ENCODE measurements around the gene VSX1. TPM values are rescaled to one million over a fixed set of nuclear protein-coding genes. Genes with fewer than 3 reads are reported as not detected.

The VSX1 gene
- total and polyA plus RNA-seq, 11 donors = 0.19 to 0.96 (median 0.49) TPM; not detected in 5

GRCh38 chr20:25127761-25128537, 46.0 kb upstream of the VSX1 start:
- Histone ChIP-seq H3K36me3 (no peaks in the 10 kb centered on the region), H3K9me3 (peaks cover 0 to 6% (median 0%) of the 10 kb centered on the region in 12 donors), H3K4me1 (no peaks in the 10 kb centered on the region), H3K4me3 (no peak overlapping the region), H3K27me3 (no peaks in the 10 kb centered on the region), H3K27ac (no peak overlapping the region)
- intact Hi-C loops (cut with DNase I) = no loop called here
- DNase-seq (no peak), ATAC-seq (no peak)
- 74 to 92% (median 89%) methylated on average over 4 of the region's 4 CpGs for WGBS, 4 donors
- no peak for TF ChIP-seq CTCF (IDR thresholded peaks at IDR 0.05)
- no peak for TF ChIP-seq POLR2A (IDR thresholded peaks at IDR 0.05)

- no peaks in the 10 kb centered on the region for H3K36me3 ChIP-seq
- DNase-seq (no peak), ATAC-seq (no peak)
- intact Hi-C loops (cut with DNase I) = no loop called here
- peaks cover 0 to 6% (median 0%) of the 10 kb centered on the region in 12 donors for H3K9me3 ChIP-seq
- H3K27me3 ChIP-seq = no peaks in the 10 kb centered on the region
- H3K4me1 ChIP-seq = no peaks in the 10 kb centered on the region
- no peak overlapping the region for H3K27ac ChIP-seq
- TF ChIP-seq CTCF (IDR thresholded peaks at IDR 0.05) (no peak), POLR2A (IDR thresholded peaks at IDR 0.05) (no peak)
- no peak overlapping the region for H3K4me3 ChIP-seq
- 82 to 92% (median 85%) methylated on average over 4 of the region's 4 CpGs for WGBS, 4 donors
Measured at GRCh38 chr20:25126204-25127029, 44.5 kb upstream of the VSX1 start.

- Histone ChIP-seq H3K36me3 (no peaks in the 10 kb centered on the region), H3K4me1 (no peaks in the 10 kb centered on the region), H3K9me3 (peaks cover 0 to 6% (median 0%) of the 10 kb centered on the region in 12 donors), H3K27ac (no peak overlapping the region), H3K27me3 (peaks cover 0 to under 1% (median 0%) of the 10 kb centered on the region in 9 donors), H3K4me3 (no peak overlapping the region)
- no peak for ATAC-seq
- intact Hi-C loops (cut with DNase I) = no loop called here
- DNase-seq = no peak
- TF ChIP-seq POLR2A (IDR thresholded peaks at IDR 0.05) = no peak
- no peak for TF ChIP-seq CTCF (IDR thresholded peaks at IDR 0.05)
- WGBS, 4 donors = 78 to 92% (median 85%) methylated on average over 2 to 3 of the region's 3 CpGs
Measured at GRCh38 chr20:25125636-25126035, 43.7 kb upstream of the VSX1 start.

GRCh38 chr20:25120920-25121319, 39.0 kb upstream of the VSX1 start:
- H3K27ac ChIP-seq = no peak overlapping the region
- TF ChIP-seq CTCF (IDR thresholded peaks at IDR 0.05) (no peak), POLR2A (IDR thresholded peaks at IDR 0.05) (no peak)
- WGBS, 4 donors = 92 to 94% (median 93%) methylated on average over 2 of the region's 2 CpGs
- peaks cover 0 to 11% (median 0%) of the 10 kb centered on the region in 9 donors for H3K27me3 ChIP-seq
- DNase-seq (no peak), ATAC-seq (no peak)
- no peaks in the 10 kb centered on the region for H3K9me3 ChIP-seq
- H3K36me3 ChIP-seq = no peaks in the 10 kb centered on the region
- H3K4me3 ChIP-seq = no peak overlapping the region
- intact Hi-C loops (cut with DNase I) = no loop called here
- H3K4me1 ChIP-seq = peaks cover 0 to 5% (median 0%) of the 10 kb centered on the region in 12 donors
